Measurements from ENCODE around the gene TMEM212.

- TF ChIP-seq, protein P1, sequence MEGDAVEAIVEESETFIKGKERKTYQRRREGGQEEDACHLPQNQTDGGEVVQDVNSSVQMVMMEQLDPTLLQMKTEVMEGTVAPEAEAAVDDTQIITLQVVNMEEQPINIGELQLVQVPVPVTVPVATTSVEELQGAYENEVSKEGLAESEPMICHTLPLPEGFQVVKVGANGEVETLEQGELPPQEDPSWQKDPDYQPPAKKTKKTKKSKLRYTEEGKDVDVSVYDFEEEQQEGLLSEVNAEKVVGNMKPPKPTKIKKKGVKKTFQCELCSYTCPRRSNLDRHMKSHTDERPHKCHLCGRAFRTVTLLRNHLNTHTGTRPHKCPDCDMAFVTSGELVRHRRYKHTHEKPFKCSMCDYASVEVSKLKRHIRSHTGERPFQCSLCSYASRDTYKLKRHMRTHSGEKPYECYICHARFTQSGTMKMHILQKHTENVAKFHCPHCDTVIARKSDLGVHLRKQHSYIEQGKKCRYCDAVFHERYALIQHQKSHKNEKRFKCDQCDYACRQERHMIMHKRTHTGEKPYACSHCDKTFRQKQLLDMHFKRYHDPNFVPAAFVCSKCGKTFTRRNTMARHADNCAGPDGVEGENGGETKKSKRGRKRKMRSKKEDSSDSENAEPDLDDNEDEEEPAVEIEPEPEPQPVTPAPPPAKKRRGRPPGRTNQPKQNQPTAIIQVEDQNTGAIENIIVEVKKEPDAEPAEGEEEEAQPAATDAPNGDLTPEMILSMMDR (optimal IDR thresholded peaks at IDR 0.05 in 1 of 3, IDR thresholded peaks at IDR 0.05 in 1 of 3, conservative IDR thresholded peaks at IDR 0.05 in 1 of 3; ENCODE audit: extremely low read depth in 1 of 3, insufficient read depth in 2 of 3, low read length in 3 of 3), result no peak
- TF ChIP-seq EZH2 (IDR thresholded peaks at IDR 0.05; ENCODE audit: low read length), result no peak
Observed at GRCh38 chr3:171847133-171847532, 4.0 kb downstream of the TMEM212 start.
